ENCODE results near the gene RNF44. TPM values are rescaled to one million over a fixed set of nuclear protein-coding genes. Genes with fewer than 3 reads are reported as not detected.
A peak's percentile ranks its signal among the peaks of the same experiment; 100 is the strongest.

Gene RNF44
- total and polyA plus RNA-seq, 2 of the 13 experiments (the other 11 are each of a cell fraction or from before 2014, with no cell fraction given): 9.2 to 16.8 TPM

GRCh38 chr5:176577312-176578176 is 40.3 kb upstream of the RNF44 start (continued):
- no peak for TF ChIP-seq ZXDC (CRISPR knock-in tag; IDR thresholded peaks at IDR 0.05)
- no peak for TF ChIP-seq GTF3A (CRISPR knock-in tag; conservative IDR thresholded peaks at IDR 0.05)

DNA sequence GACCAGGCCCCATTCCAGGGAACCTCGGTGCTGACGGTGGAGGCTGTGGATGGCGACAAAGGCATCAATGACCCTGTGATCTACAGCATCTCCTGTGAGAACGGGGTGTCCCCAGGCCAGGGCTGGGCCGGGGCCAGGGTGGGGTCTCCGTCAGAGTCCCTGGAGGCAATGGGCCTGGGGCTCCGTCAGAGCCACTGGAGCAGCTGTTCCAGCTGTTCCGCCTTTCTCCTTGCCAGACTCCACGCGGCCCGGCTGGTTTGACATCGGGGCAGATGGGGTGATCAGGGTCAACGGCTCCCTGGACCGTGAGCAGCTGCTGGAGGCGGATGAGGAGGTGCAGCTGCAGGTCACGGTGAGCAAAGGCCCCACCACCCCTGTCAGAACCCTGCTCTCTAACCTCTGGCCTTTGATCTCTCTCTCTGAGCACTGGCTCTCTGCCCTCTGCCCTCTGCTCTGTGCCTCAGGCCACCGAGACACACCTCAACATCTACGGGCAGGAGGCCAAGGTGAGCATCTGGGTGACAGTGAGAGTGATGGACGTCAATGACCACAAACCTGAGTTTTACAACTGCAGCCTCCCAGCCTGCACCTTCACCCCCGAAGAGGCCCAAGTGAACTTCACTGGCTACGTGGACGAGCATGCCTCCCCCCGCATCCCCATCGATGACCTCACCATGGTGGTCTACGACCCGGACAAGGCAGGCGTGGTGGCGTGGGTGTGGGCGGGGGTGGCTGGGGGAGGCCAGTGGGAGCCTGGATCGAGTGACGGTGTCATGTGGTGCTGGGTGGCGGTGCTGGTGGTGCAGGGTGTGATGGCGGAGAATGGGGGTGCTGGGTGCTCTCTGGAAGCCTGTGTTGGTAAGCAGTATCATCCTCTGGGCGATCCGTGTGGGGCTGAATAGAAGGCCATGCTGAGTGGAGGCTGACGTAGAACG is 38.6 kb upstream of the RNF44 start:
- CTCF ChIA-PET (ENCODE audit: low intra/inter-chr PET ratio, low total read pairs): no interaction called here
- no TSS peak for BruUV-seq (replicated peaks)
- no peak for FAIRE-seq
- TF ChIP-seq HNF4A (CRISPR knock-in tag; IDR thresholded peaks at IDR 0.05) (0 out of 2 replicates have a peak, but pooled peaks have one; percentile 14), ZNF282 (IDR thresholded peaks at IDR 0.05; ENCODE audit: partially characterized antibody) (no peak), HNF4G (IDR thresholded peaks at IDR 0.05; ENCODE audit: borderline replicate concordance, low read depth, low read length) (0 out of 2 replicates have a peak, but pooled peaks have one; percentile 4), HNF4G (CRISPR knock-in tag; IDR thresholded peaks at IDR 0.05; ENCODE audit: borderline replicate concordance, low read depth) (no peak)
- TF ChIP-seq, protein P1, sequence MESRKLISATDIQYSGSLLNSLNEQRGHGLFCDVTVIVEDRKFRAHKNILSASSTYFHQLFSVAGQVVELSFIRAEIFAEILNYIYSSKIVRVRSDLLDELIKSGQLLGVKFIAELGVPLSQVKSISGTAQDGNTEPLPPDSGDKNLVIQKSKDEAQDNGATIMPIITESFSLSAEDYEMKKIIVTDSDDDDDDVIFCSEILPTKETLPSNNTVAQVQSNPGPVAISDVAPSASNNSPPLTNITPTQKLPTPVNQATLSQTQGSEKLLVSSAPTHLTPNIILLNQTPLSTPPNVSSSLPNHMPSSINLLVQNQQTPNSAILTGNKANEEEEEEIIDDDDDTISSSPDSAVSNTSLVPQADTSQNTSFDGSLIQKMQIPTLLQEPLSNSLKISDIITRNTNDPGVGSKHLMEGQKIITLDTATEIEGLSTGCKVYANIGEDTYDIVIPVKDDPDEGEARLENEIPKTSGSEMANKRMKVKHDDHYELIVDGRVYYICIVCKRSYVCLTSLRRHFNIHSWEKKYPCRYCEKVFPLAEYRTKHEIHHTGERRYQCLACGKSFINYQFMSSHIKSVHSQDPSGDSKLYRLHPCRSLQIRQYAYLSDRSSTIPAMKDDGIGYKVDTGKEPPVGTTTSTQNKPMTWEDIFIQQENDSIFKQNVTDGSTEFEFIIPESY (CRISPR knock-in tag; IDR thresholded peaks at IDR 0.05): peak; percentile 65; the same call in 1 of the 2 replicates
- Histone ChIP-seq H2AFZ (ENCODE audit: low read length) (no peak overlapping the region), H4K20me1 (ENCODE audit: insufficient read depth, low read length) (no peaks in the 10 kb centered on the region), H3K4me2 (ENCODE audit: low read depth, low read length) (no peak overlapping the region), H3K4me3 (replicated peaks in 1 of 3; ENCODE audit: insufficient read depth in 1 of 3, low read depth in 2 of 3, low read length in 3 of 3) (no peak overlapping the region), H3K4me1 (ENCODE audit: insufficient read depth, low read length) (no peaks in the 10 kb centered on the region), H3K9me3 (ENCODE audit: low read length) (no peaks in the 10 kb centered on the region), H3K27ac (ENCODE audit: extremely low read length, insufficient read depth, low read length) (no peak overlapping the region), H3K9ac (ENCODE audit: insufficient read depth, low read depth, low read length) (no peak overlapping the region), H3K36me3 (replicated peaks in 1 of 2; ENCODE audit: control insufficient read depth in 1 of 2, insufficient read depth in 2 of 2, low read length in 2 of 2) (peaks cover 3 to 11% of the 10 kb centered on the region in 2 experiments; a peak in 4 of 5 replicates), H3K27me3 (ENCODE audit: control insufficient read depth in 1 of 2, insufficient read depth in 2 of 2, low read length in 2 of 2) (no peaks in the 10 kb centered on the region), H3K79me2 (ENCODE audit: insufficient read depth, low read length) (no peaks in the 10 kb centered on the region)
- DNase-seq (ENCODE audit: low spot score): no peak
- in situ Hi-C loops (cut with HindIII; ENCODE audit: extremely low pct_ligation_motif_present, low pct_unique_long_range_greater_than_20kb) (loop anchor here (25.0 kb wide), 1 partner anchor 838 kb away; no protein-coding TSS in a partner anchor), intact Hi-C loops (cut with micrococcal nuclease; ENCODE audit: unreplicated experiment) (no loop called here)
- no peak for ATAC-seq
- WGBS (ENCODE audit: low lambda C conversion rate): 97% methylated on average over 19 of the region's 37 CpGs
- POLR2A ChIA-PET: no interaction called here

Data from HepG2 (cell line).